GM12891 (cell line): ENCODE data around the gene FARP1.

Experiments
- DNase-seq: peaks from one replicate; pipeline ENCODE4 v3.0.0; 2011; ENCODE audit warnings: low spot score; ENCODE audit not compliant: insufficient read length
- FAIRE-seq: peaks from 2 replicates; lab custom pipeline; 2011; peaks lifted over from hg19 to GRCh38; lab: Jason Lieb, UNC
- PAX5 ChIP-seq: IDR thresholded peaks from 2 replicates; pipeline ENCODE4 v1.6.1; 2011; ENCODE audit warnings: low read length, moderate library complexity, mild to moderate bottlenecking; ENCODE audit not compliant: insufficient read depth, severe bottlenecking
- POLR2A ChIP-seq: IDR thresholded peaks from 2 replicates; pipeline ENCODE4 v1.6.1; 2011; ENCODE audit warnings: low read depth, low read length, control low read depth
- POLR2AphosphoS5 ChIP-seq: IDR thresholded peaks from 2 replicates; pipeline ENCODE4 v1.6.1; 2011; ENCODE audit warnings: low read depth, low read length, control low read depth
- POU2F2 ChIP-seq: IDR thresholded peaks from 2 replicates; pipeline ENCODE4 v1.6.1; 2011; ENCODE audit warnings: low read depth, mild to moderate bottlenecking, control low read depth, low read length, moderate library complexity
- SPI1 ChIP-seq: IDR thresholded peaks from 2 replicates; pipeline ENCODE4 v1.6.1; 2011; ENCODE audit warnings: low read depth, low read length, control low read depth
- TAF1 ChIP-seq: IDR thresholded peaks from 2 replicates; pipeline ENCODE4 v1.6.1; 2011; ENCODE audit warnings: low read depth, low read length, control low read depth

FARP1 gene

GRCh38 chr13:98123176-98123575 is 19.7 kb upstream of the FARP1 start:
- TF ChIP-seq POLR2A (no peak), POLR2AphosphoS5 (no peak), POU2F2 (no peak), PAX5 (no peak), TAF1 (no peak), SPI1 (no peak)
- FAIRE-seq (no peak), DNase-seq (no peak)

- no peak for DNase-seq
- FAIRE-seq, result no peak
- TF ChIP-seq PAX5, result no peak
- TF ChIP-seq POLR2AphosphoS5, result no peak
- no peak for TF ChIP-seq POLR2A
- TF ChIP-seq POU2F2, result no peak
- TF ChIP-seq SPI1, result no peak
- no peak for TF ChIP-seq TAF1
These were observed 13.7 kb upstream of the FARP1 start for GRCh38 chr13:98129059-98129746.

- FAIRE-seq, result peak; percentile 23
- DNase-seq, result no peak
These were observed 8.9 kb upstream of the FARP1 start for GRCh38 chr13:98133946-98134345.

GRCh38 chr13:98134901-98135300 is 8.0 kb upstream of the FARP1 start:
- TF ChIP-seq POU2F2 (no peak), TAF1 (no peak), POLR2A (no peak), POLR2AphosphoS5 (no peak), SPI1 (no peak), PAX5 (no peak)
- DNase-seq (no peak), FAIRE-seq (no peak)

More at GRCh38 chr13:98133946-98134345, 8.9 kb upstream of the FARP1 start:
- no peak for TF ChIP-seq POLR2AphosphoS5
- TF ChIP-seq SPI1, result 0 out of 2 replicates have a peak, but pooled peaks have one; percentile 11

GRCh38 chr13:98141091-98141490 is 1.8 kb upstream of the FARP1 start:
- FAIRE-seq (no peak), DNase-seq (no peak)
- TF ChIP-seq SPI1, result no peak
- TF ChIP-seq POLR2A, result no peak
- no peak for TF ChIP-seq PAX5

- FAIRE-seq, result no peak
- TF ChIP-seq SPI1 (no peak), POLR2A (no peak), POU2F2 (no peak), POLR2AphosphoS5 (no peak), PAX5 (no peak), TAF1 (no peak)
- no peak for DNase-seq
These were observed 1.1 kb upstream of the FARP1 start for GRCh38 chr13:98141509-98142379.

- no peak for DNase-seq
- no peak for FAIRE-seq
- TF ChIP-seq POU2F2, result no peak
These were observed 261 bp downstream of the FARP1 start for GRCh38 chr13:98143157-98143553.

- FAIRE-seq (no peak), DNase-seq (no peak)
- TF ChIP-seq PAX5 (no peak), TAF1 (no peak), POLR2AphosphoS5 (no peak), POU2F2 (no peak), POLR2A (no peak), SPI1 (no peak)
These were observed 720 bp downstream of the FARP1 start for GRCh38 chr13:98143601-98144026.

- no peak for TF ChIP-seq SPI1
- no peak for TF ChIP-seq POLR2AphosphoS5
- no peak for TF ChIP-seq POU2F2
- no peak for TF ChIP-seq PAX5
- TF ChIP-seq TAF1, result no peak
- TF ChIP-seq POLR2A, result no peak
- no peak for FAIRE-seq
- DNase-seq, result no peak
These were observed 1.3 kb downstream of the FARP1 start for GRCh38 chr13:98144027-98144741.
